AG20443 (cell line): ENCODE results near the gene OR1A2.
"Not testable (repeated sequence)": the region's sequence is repeated elsewhere in the genome, so short reads cannot be mapped to it uniquely, and the experiment has no call there.

ENCODE experiments used
- DNase-seq: peaks from one replicate; pipeline ENCODE4 v3.0.0; 2012; ENCODE audit warnings: low spot score, mixed read lengths

Gene OR1A2

GRCh38 chr17:3197219-3197618 is at the start of gene OR1A2:
Gene OR1A2, plus strand, starts transcription at chr17:3197519. Its CDS starts 0 bp downstream, at chr17:3197519.
- DNase-seq = no peak

GRCh38 chr17:3157218-3157617 is 40.1 kb upstream of the OR1A2 start:
- no peak for DNase-seq

- no peak for DNase-seq
These were observed 29.7 kb upstream of the OR1A2 start for GRCh38 chr17:3167574-3167973.

- no peak for DNase-seq
These were observed 7.4 kb upstream of the OR1A2 start for GRCh38 chr17:3189961-3190360.

- no peak for DNase-seq
These were observed 10.0 kb downstream of the OR1A2 start, which contains the start of gene OR1A1 for GRCh38 chr17:3207367-3207766. Gene OR1A1, plus strand, starts transcription at chr17:3207667. Its CDS starts 7,954 bp downstream, at chr17:3215621.

GRCh38 chr17:3208484-3208883 is 11.2 kb downstream of the OR1A2 start:
- no peak for DNase-seq

- no peak for DNase-seq
These were observed 15.7 kb downstream of the OR1A2 start for GRCh38 chr17:3213001-3213400.

- DNase-seq = no peak
These were observed 16.3 kb downstream of the OR1A2 start for GRCh38 chr17:3213587-3213986.

GRCh38 chr17:3219978-3220377 is 22.7 kb downstream of the OR1A2 start:
- DNase-seq = not testable (repeated sequence)

- no peak for DNase-seq
These were observed 24.5 kb downstream of the OR1A2 start for GRCh38 chr17:3221850-3222249.

- no peak for DNase-seq
These were observed 25.2 kb downstream of the OR1A2 start for GRCh38 chr17:3222505-3222904.

GRCh38 chr17:3224721-3225352 is 27.5 kb downstream of the OR1A2 start:
- not testable (repeated sequence) for DNase-seq

- DNase-seq = not testable (repeated sequence)
These were observed 35.0 kb downstream of the OR1A2 start for GRCh38 chr17:3232300-3232699.

GRCh38 chr17:3238685-3239084 is 41.4 kb downstream of the OR1A2 start:
- not testable (repeated sequence) for DNase-seq

GRCh38 chr17:3241044-3241443 is 43.7 kb downstream of the OR1A2 start:
- not testable (repeated sequence) for DNase-seq

GRCh38 chr17:3244841-3245240 is 47.5 kb downstream of the OR1A2 start:
- not testable (repeated sequence) for DNase-seq
